Liver (tissue), 9 donors: ENCODE measurements around the gene NMUR1. TPM values are rescaled to one million over a fixed set of nuclear protein-coding genes. Genes with fewer than 3 reads are reported as not detected.

Experiments used
- DNase-seq: peaks from one replicate; pipeline ENCODE4 v3.0.0-alpha.2; 2017; ENCODE audit warnings: low spot score
- H3K27ac ChIP-seq, 2 donors: one replicate each; pipeline ENCODE4 v1.7.0; 2013; ENCODE audit warnings: inconsistent platforms in 2 of 2, low read length in 2 of 2, control low read depth in 1 of 2, low read depth in 1 of 2, mild to moderate bottlenecking in 1 of 2
- H3K27me3 ChIP-seq, 4 donors: one replicate each; pipeline versions ENCODE4 v1.6.1 to v1.7.0; 2013; ENCODE audit warnings: low read length in 3 of 4, inconsistent platforms in 1 of 4, mild to moderate bottlenecking in 1 of 4, moderate library complexity in 1 of 4; ENCODE audit not compliant: control insufficient read depth in 4 of 4, insufficient read depth in 4 of 4
- H3K36me3 ChIP-seq, 4 donors: one replicate each; pipeline versions ENCODE4 v1.6.1 to v1.7.0; 2013; ENCODE audit warnings: low read length in 3 of 4, mild to moderate bottlenecking in 3 of 4, low read depth in 1 of 4, moderate library complexity in 1 of 4; ENCODE audit not compliant: control insufficient read depth in 4 of 4, insufficient read depth in 3 of 4
- H3K4me1 ChIP-seq, 4 donors: one replicate each; pipeline versions ENCODE4 v1.6.1 to v1.7.0; 2013; ENCODE audit warnings: low read length in 3 of 4, mild to moderate bottlenecking in 3 of 4, moderate library complexity in 1 of 4; ENCODE audit not compliant: control insufficient read depth in 4 of 4, insufficient read depth in 4 of 4
- H3K4me3 ChIP-seq, 3 donors: one replicate each; pipeline versions ENCODE4 v1.6.1 to v1.7.0; 2013; ENCODE audit warnings: low read length in 3 of 3, control low read depth in 1 of 3, low read depth in 1 of 3, mild to moderate bottlenecking in 1 of 3
- H3K9ac ChIP-seq, 2 donors: one replicate each; pipeline ENCODE4 v1.7.0; 2013; ENCODE audit warnings: low read length in 2 of 2, mild to moderate bottlenecking in 2 of 2, moderate library complexity in 2 of 2, control low read depth in 1 of 2, low read depth in 1 of 2
- H3K9me3 ChIP-seq, 4 donors: one replicate each; pipeline versions ENCODE4 v1.6.1 to v1.7.0; 2013; ENCODE audit warnings: low read length in 3 of 4; ENCODE audit not compliant: control insufficient read depth in 4 of 4
- ATF3 ChIP-seq: IDR thresholded peaks from 2 replicates; pipeline ENCODE4 v1.6.1; 2016; ENCODE audit warnings: antibody characterized with exemption
- EGR1 ChIP-seq, 2 donors: IDR thresholded peaks; 2 replicates each; pipeline ENCODE4 v1.6.1; 2016 to 2018; ENCODE audit warnings: antibody characterized with exemption in 2 of 2, low read depth in 2 of 2
- FOXA2 ChIP-seq: IDR thresholded peaks from 2 replicates; pipeline ENCODE4 v1.6.1; 2016; ENCODE audit warnings: antibody characterized with exemption
- GABPA ChIP-seq, 2 donors: IDR thresholded peaks in 1 of 2; conservative IDR thresholded peaks in 1 of 2; 2 replicates each; pipeline ENCODE4 v1.6.1; 2016; ENCODE audit warnings: antibody characterized with exemption in 2 of 2, mild to moderate bottlenecking in 1 of 2, moderate library complexity in 1 of 2
- HNF4A ChIP-seq, 2 donors: conservative IDR thresholded peaks; 2 replicates each; pipeline ENCODE4 v1.6.1; 2016; ENCODE audit warnings: antibody characterized with exemption in 2 of 2, mild to moderate bottlenecking in 2 of 2
- HNF4G ChIP-seq: IDR thresholded peaks from 2 replicates; pipeline ENCODE4 v1.6.1; 2016; ENCODE audit warnings: antibody characterized with exemption
- MAX ChIP-seq: IDR thresholded peaks from 2 replicates; pipeline ENCODE4 v1.6.1; 2016; ENCODE audit warnings: antibody characterized with exemption
- NR2F2 ChIP-seq: IDR thresholded peaks from 2 replicates; pipeline ENCODE4 v1.6.1; 2016; ENCODE audit warnings: antibody characterized with exemption
- REST ChIP-seq: IDR thresholded peaks from 2 replicates; pipeline ENCODE4 v1.6.1; 2016; ENCODE audit warnings: antibody characterized with exemption, mild to moderate bottlenecking
- RXRA ChIP-seq, 2 donors: IDR thresholded peaks; 2 replicates each; pipeline ENCODE4 v1.6.1; 2017 to 2018; ENCODE audit warnings: antibody characterized with exemption in 2 of 2, mild to moderate bottlenecking in 1 of 2
- SP1 ChIP-seq: IDR thresholded peaks from 2 replicates; pipeline ENCODE4 v1.6.1; 2018; ENCODE audit warnings: antibody characterized with exemption, mild to moderate bottlenecking
- TAF1 ChIP-seq: conservative IDR thresholded peaks from 2 replicates; pipeline ENCODE4 v1.6.1; 2016; ENCODE audit warnings: antibody characterized with exemption, mild to moderate bottlenecking
- YY1 ChIP-seq: IDR thresholded peaks from 2 replicates; pipeline ENCODE4 v1.6.1; 2016; ENCODE audit warnings: antibody characterized with exemption, mild to moderate bottlenecking
- WGBS: extraction: QIAGEN DNeasy Blood & Tissue Kit; methylation state at CpG from one replicate; pipeline ENCODE4 v1.1.7; 2013; 5-methylcytosine and 5-hydroxymethylcytosine counted together
- polyA plus RNA-seq, 2 donors: library from polyadenylated mRNA; stranded (reverse) in 1 of 2; unstranded in 1 of 2; fragments of 200-250 nt in 1 of 2; fragments of >200 nt in 1 of 2; fragmentation: Nextera tagmentation in 1 of 2; extraction: Ambion mirVana in 1 of 2; gene quantifications; one replicate each; pipeline versions ENCODE4 v1.2.1 to v1.2.3, GENCODE V29; 2013 to 2015
- total RNA-seq, 2 donors: library from RNA; depleted of rRNA; stranded (reverse); fragments of >200 nt; gene quantifications; one replicate each; pipeline ENCODE4 v1.2.3, GENCODE V29; 2014
- TF ChIP-seq, protein P1 (sequence below): fragments of 150-350 bp; IDR thresholded peaks from 2 replicates; pipeline ENCODE4 v1.5.1; 2017; ENCODE audit warnings: improper control_type of control experiment, low read depth, low read length; ENCODE audit not compliant: missing input control
- TF ChIP-seq, protein P2 (sequence below): IDR thresholded peaks from 2 replicates; pipeline ENCODE4 v1.6.1; 2016; ENCODE audit warnings: antibody characterized with exemption
- donor health status: healthy.
- donor health status: healthy.
- donor health status: healthy.
- donor health status: healthy.
- donor health status: healthy.

NMUR1 gene
- total and polyA plus RNA-seq, 4 donors = 0.23 to 0.84 (median 0.52) TPM

DNA sequence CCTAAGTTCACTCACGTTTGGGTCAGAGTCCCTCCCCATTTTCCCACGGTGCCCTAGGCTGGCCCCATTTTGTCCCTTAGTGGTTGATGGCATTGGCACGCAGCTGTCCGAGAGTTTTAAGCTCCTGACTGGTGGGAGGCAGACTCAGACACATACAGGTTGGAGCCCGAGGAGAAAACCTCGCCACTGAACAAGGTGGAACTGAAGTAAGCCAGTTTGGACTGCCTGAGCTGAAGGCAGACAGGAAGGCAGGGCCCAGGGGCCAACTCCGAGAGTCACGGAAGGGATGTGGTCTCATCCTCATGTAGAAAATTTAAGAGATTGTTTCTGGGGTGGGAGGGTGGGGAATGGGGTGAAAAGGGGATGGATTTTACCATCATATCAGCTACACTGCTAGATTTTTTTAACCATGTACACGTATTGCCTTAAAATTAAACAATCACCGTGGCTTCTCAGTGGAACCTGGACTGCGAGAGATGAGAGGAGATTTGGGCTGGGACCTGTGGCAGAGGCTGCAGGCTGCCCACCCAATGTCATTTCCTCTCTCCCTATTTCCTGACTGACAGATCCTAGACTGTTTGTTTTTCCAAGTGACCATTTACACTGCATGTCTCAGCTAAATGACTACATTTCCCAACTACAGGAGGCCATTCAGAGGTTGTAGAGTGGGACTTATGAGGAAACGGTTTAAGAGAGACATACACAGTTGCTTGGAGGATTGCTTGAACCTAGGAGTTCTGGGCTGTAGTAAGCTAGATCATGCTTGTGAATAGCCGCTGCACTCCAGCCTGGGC is 19.4 kb upstream of the NMUR1 start:
- DNase-seq = no peak
- peaks cover 0 to 6% (median 0%) of the 10 kb centered on the region in 4 donors for H3K4me1 ChIP-seq
- H3K9me3 ChIP-seq = no peaks in the 10 kb centered on the region
- no peak overlapping the region for H3K4me3 ChIP-seq
- 83% methylated on average over 13 of the region's 13 CpGs for WGBS
- no peaks in the 10 kb centered on the region for H3K27me3 ChIP-seq
- H3K36me3 ChIP-seq = no peaks in the 10 kb centered on the region
- no peak overlapping the region for H3K9ac ChIP-seq
- no peak for TF ChIP-seq HNF4A (conservative IDR thresholded peaks at IDR 0.05)
- TF ChIP-seq NR2F2 = no peak
- no peak for TF ChIP-seq MAX
- no peak for TF ChIP-seq GABPA (IDR thresholded peaks at IDR 0.05 in 1 of 2, conservative IDR thresholded peaks at IDR 0.05 in 1 of 2)
- TF ChIP-seq RXRA (IDR thresholded peaks at IDR 0.05) = no peak
- TF ChIP-seq EGR1 (IDR thresholded peaks at IDR 0.05; ENCODE audit: low read depth in 2 of 2) = no peak
- TF ChIP-seq, protein P1, sequence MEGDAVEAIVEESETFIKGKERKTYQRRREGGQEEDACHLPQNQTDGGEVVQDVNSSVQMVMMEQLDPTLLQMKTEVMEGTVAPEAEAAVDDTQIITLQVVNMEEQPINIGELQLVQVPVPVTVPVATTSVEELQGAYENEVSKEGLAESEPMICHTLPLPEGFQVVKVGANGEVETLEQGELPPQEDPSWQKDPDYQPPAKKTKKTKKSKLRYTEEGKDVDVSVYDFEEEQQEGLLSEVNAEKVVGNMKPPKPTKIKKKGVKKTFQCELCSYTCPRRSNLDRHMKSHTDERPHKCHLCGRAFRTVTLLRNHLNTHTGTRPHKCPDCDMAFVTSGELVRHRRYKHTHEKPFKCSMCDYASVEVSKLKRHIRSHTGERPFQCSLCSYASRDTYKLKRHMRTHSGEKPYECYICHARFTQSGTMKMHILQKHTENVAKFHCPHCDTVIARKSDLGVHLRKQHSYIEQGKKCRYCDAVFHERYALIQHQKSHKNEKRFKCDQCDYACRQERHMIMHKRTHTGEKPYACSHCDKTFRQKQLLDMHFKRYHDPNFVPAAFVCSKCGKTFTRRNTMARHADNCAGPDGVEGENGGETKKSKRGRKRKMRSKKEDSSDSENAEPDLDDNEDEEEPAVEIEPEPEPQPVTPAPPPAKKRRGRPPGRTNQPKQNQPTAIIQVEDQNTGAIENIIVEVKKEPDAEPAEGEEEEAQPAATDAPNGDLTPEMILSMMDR = no peak
- no peak for TF ChIP-seq HNF4G
- TF ChIP-seq, protein P2, sequence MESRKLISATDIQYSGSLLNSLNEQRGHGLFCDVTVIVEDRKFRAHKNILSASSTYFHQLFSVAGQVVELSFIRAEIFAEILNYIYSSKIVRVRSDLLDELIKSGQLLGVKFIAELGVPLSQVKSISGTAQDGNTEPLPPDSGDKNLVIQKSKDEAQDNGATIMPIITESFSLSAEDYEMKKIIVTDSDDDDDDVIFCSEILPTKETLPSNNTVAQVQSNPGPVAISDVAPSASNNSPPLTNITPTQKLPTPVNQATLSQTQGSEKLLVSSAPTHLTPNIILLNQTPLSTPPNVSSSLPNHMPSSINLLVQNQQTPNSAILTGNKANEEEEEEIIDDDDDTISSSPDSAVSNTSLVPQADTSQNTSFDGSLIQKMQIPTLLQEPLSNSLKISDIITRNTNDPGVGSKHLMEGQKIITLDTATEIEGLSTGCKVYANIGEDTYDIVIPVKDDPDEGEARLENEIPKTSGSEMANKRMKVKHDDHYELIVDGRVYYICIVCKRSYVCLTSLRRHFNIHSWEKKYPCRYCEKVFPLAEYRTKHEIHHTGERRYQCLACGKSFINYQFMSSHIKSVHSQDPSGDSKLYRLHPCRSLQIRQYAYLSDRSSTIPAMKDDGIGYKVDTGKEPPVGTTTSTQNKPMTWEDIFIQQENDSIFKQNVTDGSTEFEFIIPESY = no peak
- no peak overlapping the region for H3K27ac ChIP-seq

- TF ChIP-seq NR2F2 (no peak), RXRA (IDR thresholded peaks at IDR 0.05) (no peak), TAF1 (no peak), YY1 (no peak), REST (no peak), FOXA2 (no peak), SP1 (no peak), ATF3 (no peak), EGR1 (IDR thresholded peaks at IDR 0.05; ENCODE audit: low read depth in 2 of 2) (no peak), HNF4A (conservative IDR thresholded peaks at IDR 0.05) (no peak), MAX (no peak)
- Histone ChIP-seq H3K27me3 (no peaks in the 10 kb centered on the region), H3K9me3 (no peaks in the 10 kb centered on the region), H3K4me3 (no peak overlapping the region), H3K4me1 (no peaks in the 10 kb centered on the region), H3K9ac (no peak overlapping the region), H3K27ac (no peak overlapping the region), H3K36me3 (no peaks in the 10 kb centered on the region)
- no peak for DNase-seq
- WGBS = 68% methylated on average over 3 of the region's 3 CpGs
These were observed 18.5 kb upstream of the NMUR1 start for GRCh38 chr2:231548752-231549151.
